HUES48 (cell line): ENCODE data around the gene APOLD1.

Experiments used
- H3K27ac ChIP-seq: one replicate; pipeline ENCODE4 v1.7.0; 2013; ENCODE audit warnings: low read depth, low read length, inconsistent platforms
- H3K27me3 ChIP-seq: 2 replicates; pipeline ENCODE4 v1.6.1; 2013; ENCODE audit warnings: mild to moderate bottlenecking, low read length; ENCODE audit not compliant: control insufficient read depth, insufficient read depth
- H3K36me3 ChIP-seq: 2 replicates; pipeline ENCODE4 v1.6.1; 2013; ENCODE audit warnings: low read length; ENCODE audit not compliant: control insufficient read depth, insufficient read depth
- H3K4me1 ChIP-seq: 2 replicates; pipeline ENCODE4 v1.6.1; 2013; ENCODE audit warnings: mild to moderate bottlenecking, low read length; ENCODE audit not compliant: control insufficient read depth, insufficient read depth
- H3K4me3 ChIP-seq: 2 replicates; pipeline ENCODE4 v1.5.1; 2013; ENCODE audit warnings: mild to moderate bottlenecking, low read depth, low read length
- H3K9ac ChIP-seq: 2 replicates; pipeline ENCODE4 v1.6.1; 2013; ENCODE audit warnings: mild to moderate bottlenecking, low read depth, low read length, moderate library complexity
- H3K9me3 ChIP-seq: 2 replicates; pipeline ENCODE4 v1.6.1; 2013; ENCODE audit warnings: low read length; ENCODE audit not compliant: control insufficient read depth, insufficient read depth

Gene APOLD1

DNA sequence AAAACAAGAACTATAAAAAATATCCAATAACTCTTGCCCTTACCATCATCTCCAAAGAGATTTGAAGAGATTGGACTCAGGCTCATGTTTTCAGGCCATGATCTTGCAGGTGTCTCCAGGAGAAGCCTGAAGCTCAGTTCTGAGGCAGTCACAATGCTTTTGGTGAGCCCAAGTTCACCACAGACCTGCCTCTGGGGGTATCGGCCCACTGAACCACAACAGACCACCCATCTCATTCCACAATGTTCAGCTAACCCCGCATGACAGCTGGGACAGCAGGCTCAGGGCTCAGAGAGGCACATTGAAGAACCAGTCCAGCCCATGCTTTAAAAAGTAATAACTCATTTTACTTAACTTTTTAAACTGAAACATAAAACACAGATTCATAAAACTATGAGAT lies 28.3 kb upstream of the APOLD1 start:
- no peak overlapping the region for H3K9ac ChIP-seq
- H3K27ac ChIP-seq, result no peak overlapping the region

GRCh38 chr12:12759234-12759915 lies 26.1 kb upstream of the APOLD1 start:
- Histone ChIP-seq H3K9ac (no peak overlapping the region), H3K36me3 (no peaks in the 10 kb centered on the region), H3K4me3 (no peak overlapping the region), H3K27me3 (no peaks in the 10 kb centered on the region), H3K4me1 (no peaks in the 10 kb centered on the region), H3K27ac (no peak overlapping the region), H3K9me3 (no peaks in the 10 kb centered on the region)

More for the DNA sequence above, 28.3 kb upstream of the APOLD1 start:
- H3K9me3 ChIP-seq, result no peaks in the 10 kb centered on the region
- H3K27me3 ChIP-seq, result no peaks in the 10 kb centered on the region
- no peak overlapping the region for H3K4me3 ChIP-seq
- no peaks in the 10 kb centered on the region for H3K4me1 ChIP-seq
- H3K36me3 ChIP-seq, result no peaks in the 10 kb centered on the region

DNA sequence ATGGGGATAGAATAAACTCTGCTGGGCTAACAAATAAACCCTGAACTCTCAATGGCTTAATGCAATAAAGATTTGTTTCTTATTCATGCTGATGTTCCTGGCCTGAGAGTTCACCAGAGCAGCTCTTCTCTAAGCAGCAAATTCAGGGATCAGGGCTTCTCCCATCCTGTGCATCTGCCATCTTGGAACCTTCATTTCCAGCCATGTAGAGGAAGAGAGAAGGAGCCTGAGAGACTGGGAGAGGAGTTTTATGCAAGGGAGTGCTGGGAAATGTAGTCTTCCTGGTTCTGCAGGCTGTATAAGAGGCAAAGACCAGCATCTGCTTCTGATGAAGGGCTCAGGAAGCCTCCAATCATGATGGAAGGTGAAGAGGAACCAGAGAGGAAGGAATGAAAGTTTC lies 20.6 kb upstream of the APOLD1 start:
- no peak overlapping the region for H3K27ac ChIP-seq
- H3K27me3 ChIP-seq, result no peaks in the 10 kb centered on the region
- H3K4me1 ChIP-seq, result no peaks in the 10 kb centered on the region
- no peak overlapping the region for H3K4me3 ChIP-seq
- no peaks in the 10 kb centered on the region for H3K9me3 ChIP-seq
- no peaks in the 10 kb centered on the region for H3K36me3 ChIP-seq
- H3K9ac ChIP-seq, result no peak overlapping the region

DNA sequence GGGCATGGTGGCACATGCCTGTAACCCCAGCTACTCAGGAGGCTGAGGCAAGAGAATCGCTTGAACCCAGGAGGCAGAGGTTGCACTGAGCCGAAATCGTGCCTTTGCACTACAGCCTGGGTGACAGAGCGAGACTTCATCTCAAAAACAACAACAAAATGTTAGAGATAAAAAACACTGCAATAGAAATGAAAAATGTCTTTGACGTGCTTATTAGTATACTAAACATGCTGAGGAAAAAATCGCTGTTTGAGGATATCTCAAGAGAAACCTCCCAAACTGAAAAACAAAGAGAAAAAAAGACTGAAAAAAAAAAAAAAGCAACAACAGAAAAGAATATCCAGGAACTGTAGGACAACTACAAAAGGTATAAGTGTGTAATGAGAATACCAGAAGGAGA lies 15.2 kb upstream of the APOLD1 start:
- no peak overlapping the region for H3K9ac ChIP-seq
- no peaks in the 10 kb centered on the region for H3K36me3 ChIP-seq
- H3K27me3 ChIP-seq, result no peaks in the 10 kb centered on the region
- H3K4me1 ChIP-seq, result no peaks in the 10 kb centered on the region
- no peaks in the 10 kb centered on the region for H3K9me3 ChIP-seq
- no peak overlapping the region for H3K27ac ChIP-seq
- H3K4me3 ChIP-seq, result no peak overlapping the region

DNA sequence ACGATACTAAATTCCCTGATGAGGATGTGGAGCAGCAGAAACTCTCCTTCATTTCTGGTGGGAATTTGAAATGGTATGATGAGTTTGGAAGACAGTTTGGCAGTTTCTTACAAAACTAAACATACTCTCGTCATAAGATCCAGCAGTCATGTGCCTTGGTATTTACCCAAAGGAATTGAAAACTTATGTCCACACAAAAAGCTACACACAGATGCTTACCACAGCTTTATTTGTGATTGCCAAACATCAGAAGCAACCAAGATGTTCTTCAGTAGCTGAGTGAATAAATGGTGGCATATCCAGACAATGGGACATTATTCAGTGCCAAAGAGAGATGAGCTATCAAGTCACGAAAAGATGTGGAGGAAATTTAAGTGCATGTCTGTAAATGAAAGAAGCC lies 10.7 kb upstream of the APOLD1 start:
- Histone ChIP-seq H3K9ac (no peak overlapping the region), H3K4me1 (no peaks in the 10 kb centered on the region), H3K9me3 (no peaks in the 10 kb centered on the region), H3K36me3 (no peaks in the 10 kb centered on the region), H3K27me3 (no peaks in the 10 kb centered on the region), H3K4me3 (no peak overlapping the region), H3K27ac (no peak overlapping the region)

- H3K9ac ChIP-seq, result no peak overlapping the region
- no peaks in the 10 kb centered on the region for H3K9me3 ChIP-seq
- no peaks in the 10 kb centered on the region for H3K36me3 ChIP-seq
- H3K27me3 ChIP-seq, result no peaks in the 10 kb centered on the region
- H3K27ac ChIP-seq, result no peak overlapping the region
- no peak overlapping the region for H3K4me3 ChIP-seq
- H3K4me1 ChIP-seq, result no peaks in the 10 kb centered on the region
Observed at GRCh38 chr12:12776261-12776660, 9.2 kb upstream of the APOLD1 start.

DNA sequence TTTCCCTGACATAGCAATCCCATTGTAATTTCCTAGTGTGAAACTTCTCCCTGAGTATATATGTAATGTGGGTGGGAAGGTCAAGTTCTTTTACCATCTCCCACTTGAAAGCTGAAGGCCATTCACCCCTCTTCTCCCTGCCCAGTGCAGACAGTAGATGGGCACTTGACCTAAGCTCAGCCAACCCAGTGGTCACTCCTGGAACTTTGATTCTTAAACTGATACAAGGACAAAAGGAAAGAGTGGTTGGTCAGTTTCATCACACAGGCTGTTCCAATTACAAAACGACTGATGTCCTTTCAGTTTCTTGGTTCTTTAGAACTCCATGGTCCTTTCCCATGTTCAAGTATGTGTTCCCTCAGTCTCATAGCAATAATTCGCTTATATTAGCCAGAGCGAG lies 8.4 kb upstream of the APOLD1 start:
- Histone ChIP-seq H3K4me1 (no peaks in the 10 kb centered on the region), H3K27me3 (no peaks in the 10 kb centered on the region), H3K9ac (no peak overlapping the region), H3K9me3 (no peaks in the 10 kb centered on the region), H3K4me3 (no peak overlapping the region), H3K36me3 (no peaks in the 10 kb centered on the region), H3K27ac (no peak overlapping the region)

DNA sequence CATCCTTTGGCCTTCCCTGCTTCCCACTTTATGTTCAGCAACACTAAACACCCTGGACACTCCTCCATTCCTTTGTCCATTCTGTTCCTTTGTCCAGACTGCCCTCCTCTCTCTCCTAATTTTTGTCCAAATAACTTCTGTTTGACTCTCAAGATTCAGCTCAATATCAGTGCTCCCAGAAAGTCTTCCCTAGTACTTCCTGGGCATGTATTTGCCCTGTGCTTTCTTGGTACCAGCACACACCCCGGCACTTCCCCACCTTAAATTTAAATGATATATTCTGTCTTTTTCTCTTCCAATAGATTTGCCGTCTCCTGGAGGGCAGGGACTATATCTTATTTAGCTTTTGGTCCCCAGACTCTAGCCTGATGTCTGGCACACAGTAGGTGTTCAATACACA lies 6.5 kb upstream of the APOLD1 start:
- H3K4me3 ChIP-seq, result no peak overlapping the region
- no peak overlapping the region for H3K27ac ChIP-seq
- H3K9ac ChIP-seq, result no peak overlapping the region
- no peaks in the 10 kb centered on the region for H3K9me3 ChIP-seq
- no peaks in the 10 kb centered on the region for H3K36me3 ChIP-seq
- H3K27me3 ChIP-seq, result peaks cover 3% of the 10 kb centered on the region; the same call in 1 of the 2 replicates
- no peaks in the 10 kb centered on the region for H3K4me1 ChIP-seq

- peaks cover under 1% of the 10 kb centered on the region; the same call in 1 of the 2 replicates for H3K4me1 ChIP-seq
- no peaks in the 10 kb centered on the region for H3K9me3 ChIP-seq
- no peak overlapping the region for H3K4me3 ChIP-seq
- peaks cover 5% of the 10 kb centered on the region for H3K27me3 ChIP-seq
- H3K9ac ChIP-seq, result no peak overlapping the region
- H3K36me3 ChIP-seq, result no peaks in the 10 kb centered on the region
- no peak overlapping the region for H3K27ac ChIP-seq
Observed at GRCh38 chr12:12779529-12779928, 5.9 kb upstream of the APOLD1 start.

GRCh38 chr12:12784116-12784515 lies 1.3 kb upstream of the APOLD1 start:
- no peaks in the 10 kb centered on the region for H3K9me3 ChIP-seq
- no peak overlapping the region for H3K9ac ChIP-seq
- peaks cover 22% of the 10 kb centered on the region for H3K4me1 ChIP-seq
- H3K27ac ChIP-seq, result no peak overlapping the region
- H3K36me3 ChIP-seq, result no peaks in the 10 kb centered on the region
- no peak overlapping the region for H3K4me3 ChIP-seq
- H3K27me3 ChIP-seq, result peaks cover 47% of the 10 kb centered on the region

- H3K9me3 ChIP-seq, result no peaks in the 10 kb centered on the region
- H3K9ac ChIP-seq, result no peak overlapping the region
- peaks cover 23% of the 10 kb centered on the region for H3K4me1 ChIP-seq
- peaks cover 47% of the 10 kb centered on the region for H3K27me3 ChIP-seq
- H3K27ac ChIP-seq, result no peak overlapping the region
- no peaks in the 10 kb centered on the region for H3K36me3 ChIP-seq
- H3K4me3 ChIP-seq, result peak overlapping the region; percentile 58
Observed at GRCh38 chr12:12786351-12786705, 869 bp downstream of the APOLD1 start.
